AG08395 (cell line): ENCODE measurements around the gene SPART.

Experiments
- DNase-seq: peaks from one replicate; pipeline ENCODE4 v3.0.0; 2012; ENCODE audit warnings: mixed read lengths, low spot score

The SPART gene

GRCh38 chr13:36346222-36347083 lies at the start of gene SPART:
Gene SPART, minus strand, starts transcription at chr13:36346394. Its CDS starts 10,564 bp downstream, at chr13:36335830.
- peak; percentile 93 for DNase-seq

- peak; percentile 76 for DNase-seq
Observed at GRCh38 chr13:36395280-36395679, 49.1 kb upstream of the SPART start.

GRCh38 chr13:36385489-36385888 lies 39.3 kb upstream of the SPART start:
- no peak for DNase-seq

- no peak for DNase-seq
Observed at GRCh38 chr13:36382030-36382429, 35.8 kb upstream of the SPART start.

GRCh38 chr13:36377826-36378468 lies 31.8 kb upstream of the SPART start:
- DNase-seq = no peak

GRCh38 chr13:36374063-36374462 lies 27.9 kb upstream of the SPART start:
- DNase-seq = no peak

- DNase-seq = no peak
Observed at GRCh38 chr13:36371185-36371584, 25.0 kb upstream of the SPART start.

GRCh38 chr13:36370108-36370429 lies 23.9 kb upstream of the SPART start:
- no peak for DNase-seq

- DNase-seq = peak; percentile 46
Observed at GRCh38 chr13:36369268-36370107, 23.3 kb upstream of the SPART start.

GRCh38 chr13:36366031-36366430 lies 19.8 kb upstream of the SPART start:
- DNase-seq = no peak

GRCh38 chr13:36363366-36363863 lies 17.2 kb upstream of the SPART start:
- no peak for DNase-seq

GRCh38 chr13:36362914-36363313 lies 16.7 kb upstream of the SPART start:
- no peak for DNase-seq

GRCh38 chr13:36362251-36362650 lies 16.1 kb upstream of the SPART start:
- DNase-seq = peak; percentile 86

- no peak for DNase-seq
Observed at GRCh38 chr13:36360903-36361302, 14.7 kb upstream of the SPART start.

- DNase-seq = no peak
Observed at GRCh38 chr13:36359301-36359950, 13.2 kb upstream of the SPART start.

- DNase-seq = no peak
Observed at GRCh38 chr13:36358175-36358718, 12.1 kb upstream of the SPART start.

- DNase-seq = peak; percentile 27
Observed at GRCh38 chr13:36357692-36358091, 11.5 kb upstream of the SPART start.

GRCh38 chr13:36357231-36357630 lies 11.0 kb upstream of the SPART start:
- DNase-seq = no peak

GRCh38 chr13:36356058-36356457 lies 9.9 kb upstream of the SPART start:
- no peak for DNase-seq

GRCh38 chr13:36355632-36356031 lies 9.4 kb upstream of the SPART start:
- no peak for DNase-seq

- DNase-seq = no peak
Observed at GRCh38 chr13:36354842-36355623, 8.8 kb upstream of the SPART start.
